ENCODE data around the gene BTNL2. TPM values are rescaled to one million over a fixed set of nuclear protein-coding genes. Genes with fewer than 3 reads are reported as not detected.

Gene BTNL2
- total and polyA plus RNA-seq, 12 donors = 0.31 TPM; not detected in 11

GRCh38 chr6:32406197-32406596 lies 784 bp downstream of the BTNL2 start:
- DNase-seq = no peak
- Histone ChIP-seq H3K27ac (no peak overlapping the region), H3K4me1 (replicated peaks in 1 of 2) (no peaks in the 10 kb centered on the region), H3K4me3 (no peak overlapping the region), H3K36me3 (replicated peaks in 1 of 2) (no peaks in the 10 kb centered on the region), H3K27me3 (peaks cover 20% of the 10 kb centered on the region), H3K9me3 (replicated peaks in 1 of 3) (no peaks in the 10 kb centered on the region)
- TF ChIP-seq CTCF (IDR thresholded peaks at IDR 0.05) (no peak), POLR2A (IDR thresholded peaks at IDR 0.05) (no peak)
- intact Hi-C loops (cut with DNase I) = no loop called here
- WGBS, 4 donors = 68 to 85% (median 79%) methylated on average over 9 of the region's 9 CpGs

GRCh38 chr6:32405656-32406055 lies 1.3 kb downstream of the BTNL2 start:
- no peak overlapping the region for H3K4me3 ChIP-seq
- H3K36me3 ChIP-seq (replicated peaks in 1 of 2) = no peaks in the 10 kb centered on the region
- peaks cover 20% of the 10 kb centered on the region for H3K27me3 ChIP-seq
- no peak for DNase-seq
- 7 to 18% (median 14%) methylated on average over 1 of the region's 1 CpG for WGBS, 4 donors
- H3K4me1 ChIP-seq (replicated peaks in 1 of 2) = no peaks in the 10 kb centered on the region
- TF ChIP-seq CTCF (IDR thresholded peaks at IDR 0.05) (no peak), POLR2A (IDR thresholded peaks at IDR 0.05) (no peak)
- no peaks in the 10 kb centered on the region for H3K9me3 ChIP-seq (replicated peaks in 1 of 3)
- intact Hi-C loops (cut with DNase I) = no loop called here
- no peak overlapping the region for H3K27ac ChIP-seq

- DNase-seq = no peak
- intact Hi-C loops (cut with DNase I) = no loop called here
- Histone ChIP-seq H3K4me3 (no peak overlapping the region), H3K27ac (no peak overlapping the region), H3K9me3 (replicated peaks in 1 of 3) (no peaks in the 10 kb centered on the region), H3K4me1 (replicated peaks in 1 of 2) (no peaks in the 10 kb centered on the region), H3K36me3 (replicated peaks in 1 of 2) (no peaks in the 10 kb centered on the region), H3K27me3 (peaks cover 24% of the 10 kb centered on the region)
- no peak for TF ChIP-seq CTCF (IDR thresholded peaks at IDR 0.05)
- TF ChIP-seq POLR2A (IDR thresholded peaks at IDR 0.05) = no peak
- WGBS, 4 donors = 61 to 76% (median 63%) methylated on average over 4 to 8 of the region's 8 CpGs
Measured at GRCh38 chr6:32402812-32403211, 4.2 kb downstream of the BTNL2 start.

GRCh38 chr6:32401284-32401963 lies 5.6 kb downstream of the BTNL2 start:
- intact Hi-C loops (cut with DNase I) = no loop called here
- no peaks in the 10 kb centered on the region for H3K36me3 ChIP-seq (replicated peaks in 1 of 2)
- peaks cover 15% of the 10 kb centered on the region for H3K27me3 ChIP-seq
- no peak overlapping the region for H3K27ac ChIP-seq
- H3K4me3 ChIP-seq = no peak overlapping the region
- H3K4me1 ChIP-seq (replicated peaks in 1 of 2) = no peaks in the 10 kb centered on the region
- no peak for DNase-seq
- H3K9me3 ChIP-seq (replicated peaks in 1 of 3) = no peaks in the 10 kb centered on the region
- TF ChIP-seq CTCF (IDR thresholded peaks at IDR 0.05) (no peak), POLR2A (IDR thresholded peaks at IDR 0.05) (no peak)
- 30 to 45% (median 41%) methylated on average over 4 of the region's 4 CpGs for WGBS, 4 donors
